Putamen (tissue), 1 donor: ENCODE results near the gene DNAJC7.
A peak's percentile ranks its signal among the peaks of the same experiment; 100 is the strongest.
"Not testable (repeated sequence)": the region's sequence is repeated elsewhere in the genome, so short reads cannot be mapped to it uniquely, and the experiment has no call there.

Experiments
- DNase-seq: peaks from one replicate; pipeline ENCODE4 v3.0.0-alpha.2; 2016; ENCODE audit warnings: low spot score

The DNAJC7 gene

GRCh38 chr17:42041619-42042018 lies 24.4 kb upstream of the DNAJC7 start:
- DNase-seq: no peak

- no peak for DNase-seq
These were observed 23.6 kb upstream of the DNAJC7 start for GRCh38 chr17:42040818-42041217.

- DNase-seq: no peak
These were observed 22.8 kb upstream of the DNAJC7 start for GRCh38 chr17:42039794-42040763.

GRCh38 chr17:42038221-42038973 lies 21.2 kb upstream of the DNAJC7 start:
- DNase-seq: no peak

- DNase-seq: no peak
These were observed 16.8 kb upstream of the DNAJC7 start for GRCh38 chr17:42034059-42034458.

- DNase-seq: no peak
These were observed 14.3 kb upstream of the DNAJC7 start for GRCh38 chr17:42031584-42031983.

- DNase-seq: no peak
These were observed 11.5 kb upstream of the DNAJC7 start for GRCh38 chr17:42028791-42029127.

- no peak for DNase-seq
These were observed 10.9 kb upstream of the DNAJC7 start for GRCh38 chr17:42027961-42028790.

- no peak for DNase-seq
These were observed 10.3 kb upstream of the DNAJC7 start for GRCh38 chr17:42027590-42027889.

GRCh38 chr17:42026857-42027589 lies 9.8 kb upstream of the DNAJC7 start:
- no peak for DNase-seq

- DNase-seq: no peak
These were observed 8.7 kb upstream of the DNAJC7 start for GRCh38 chr17:42025936-42026335.

GRCh38 chr17:42025191-42025579 lies 7.9 kb upstream of the DNAJC7 start:
- no peak for DNase-seq

GRCh38 chr17:42023524-42024349 lies 6.5 kb upstream of the DNAJC7 start:
- no peak for DNase-seq

- DNase-seq: not testable (repeated sequence)
These were observed 3.6 kb upstream of the DNAJC7 start for GRCh38 chr17:42020845-42021244.

- DNase-seq: peak; percentile 90
These were observed 2.5 kb upstream of the DNAJC7 start, which contains the start of gene NKIRAS2 for GRCh38 chr17:42019509-42020404. NKIRAS2 (plus strand) TSS chr17:42020090; CDS start chr17:42021578, 1,488 bp downstream.

- DNase-seq: no peak
These were observed 1.7 kb upstream of the DNAJC7 start for GRCh38 chr17:42018988-42019387.

GRCh38 chr17:42018339-42018738 lies 1.1 kb upstream of the DNAJC7 start:
- DNase-seq: no peak

- no peak for DNase-seq
These were observed 594 bp upstream of the DNAJC7 start for GRCh38 chr17:42017866-42018200.

- DNase-seq: no peak
These were observed 818 bp downstream of the DNAJC7 start for GRCh38 chr17:42016411-42016831.

- not testable (repeated sequence) for DNase-seq
These were observed 3.5 kb downstream of the DNAJC7 start for GRCh38 chr17:42013740-42014139.
